B cell (primary cell): ENCODE results near the gene SDC1.

Experiments
- CTCF ChIP-seq: fragments of 200-600 bp; IDR thresholded peaks from one replicate; pipeline ENCODE4 v1.8.0; 2022; ENCODE audit warnings: antibody characterized with exemption, mild to moderate bottlenecking
- EZH2 ChIP-seq: IDR thresholded peaks from 2 replicates; pipeline ENCODE4 v1.6.1; 2012; ENCODE audit warnings: borderline replicate concordance, low read depth, mild to moderate bottlenecking, moderate library complexity, low read length; ENCODE audit not compliant: insufficient read depth, poor library complexity, severe bottlenecking

DNA sequence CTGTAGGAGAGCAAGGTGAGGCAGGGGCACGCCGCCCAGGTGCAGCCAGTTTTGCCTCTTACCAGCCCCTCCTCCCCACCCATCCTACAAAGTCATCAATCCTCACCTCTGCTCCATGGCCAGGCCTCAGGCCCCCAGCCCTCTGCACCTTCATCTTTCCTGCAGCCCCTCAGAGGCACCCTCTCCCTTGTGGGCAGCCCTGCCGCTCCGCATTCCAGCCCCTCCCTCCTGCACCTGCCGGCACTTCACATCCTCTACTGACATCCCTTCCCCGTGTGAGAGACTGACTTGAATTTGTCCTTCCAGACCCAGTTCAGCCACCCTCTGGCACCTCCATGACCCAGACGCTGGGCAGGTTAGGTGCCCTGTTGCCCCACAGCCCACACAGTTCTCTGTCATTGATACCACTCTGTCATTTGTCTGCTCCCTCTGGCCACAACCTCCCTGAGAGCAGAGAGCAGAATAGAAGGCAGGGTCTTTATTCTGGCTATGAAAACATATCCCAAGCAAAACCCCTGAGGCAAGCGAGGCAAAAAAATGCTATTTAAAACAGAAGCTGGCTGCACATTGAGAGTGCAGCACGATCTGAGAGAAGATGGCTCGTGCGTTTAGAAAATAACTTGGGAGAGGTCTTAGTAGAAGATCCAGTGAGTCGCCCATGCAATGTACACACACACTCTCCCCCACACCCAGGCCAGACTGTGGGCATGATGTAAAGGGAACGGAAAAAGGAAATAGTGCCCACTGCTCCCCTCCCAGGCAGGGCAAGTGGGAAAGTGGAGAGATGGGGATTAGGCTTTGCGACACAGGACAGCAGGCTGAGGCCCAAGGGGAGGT is 25.9 kb downstream of the SDC1 start:
- TF ChIP-seq CTCF (no peak), EZH2 (no peak)
